Measurements from ENCODE around the gene PTPN14. TPM values are rescaled to one million over a fixed set of nuclear protein-coding genes. Genes with fewer than 3 reads are reported as not detected.

PTPN14 gene
- total and polyA plus RNA-seq, 5 donors from 2014 or later, result 0.02 to 0.10 (median 0.06) TPM; not detected in 2

DNA sequence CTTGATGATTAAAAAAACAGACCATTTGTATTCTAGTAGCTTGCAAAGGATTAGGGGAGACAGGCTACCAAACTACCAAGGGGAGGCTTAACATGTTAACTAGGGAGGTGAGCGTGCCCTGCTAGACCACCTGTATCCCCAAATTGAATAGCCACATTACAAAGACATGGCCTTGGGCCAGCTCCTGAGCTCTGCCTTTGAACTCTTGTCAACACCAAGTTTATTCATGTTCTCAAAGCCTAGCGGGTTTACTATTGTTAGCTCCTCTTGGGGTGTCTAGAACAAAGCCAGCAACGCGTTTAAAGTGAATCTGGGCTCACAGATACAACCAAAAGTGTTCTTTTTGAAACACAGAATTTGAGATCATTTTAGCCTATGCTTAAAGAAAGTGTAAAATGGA, 234.1 kb downstream of the PTPN14 start:
- H3K36me3 Mint-ChIP-seq, result peaks cover 38% of the 10 kb centered on the region
- no peaks in the 10 kb centered on the region for H3K27me3 Mint-ChIP-seq
- no peak for DNase-seq
- no peak overlapping the region for H3K27ac Mint-ChIP-seq
- H3K27me3 ChIP-seq (ENCODE audit: control insufficient read depth, insufficient read depth, low read length), result no peaks in the 10 kb centered on the region
- H3K9me3 ChIP-seq (ENCODE audit: control insufficient read depth in 2 of 2, low read length in 2 of 2), result no peaks in the 10 kb centered on the region
- no peak overlapping the region for H3K4me3 Mint-ChIP-seq
- ATAC-seq (ENCODE audit: low read depth in 2 of 2), result no peak
- H3K4me3 ChIP-seq (ENCODE audit: low read depth, low read length), result no peak overlapping the region
- peaks cover 0 to 5% (median 4%) of the 10 kb centered on the region in 4 donors for H3K4me1 Mint-ChIP-seq
- H3K9me3 Mint-ChIP-seq, result no peaks in the 10 kb centered on the region
- no peak overlapping the region for H3K27ac ChIP-seq (ENCODE audit: insufficient read depth, low read length, poor library complexity, severe bottlenecking)
- no peaks in the 10 kb centered on the region for H3K4me1 ChIP-seq (ENCODE audit: control insufficient read depth, insufficient read depth, low read length, poor library complexity, severe bottlenecking)
- H3K36me3 ChIP-seq (ENCODE audit: control insufficient read depth, insufficient read depth, low read length), result peaks cover 44% of the 10 kb centered on the region

DNA sequence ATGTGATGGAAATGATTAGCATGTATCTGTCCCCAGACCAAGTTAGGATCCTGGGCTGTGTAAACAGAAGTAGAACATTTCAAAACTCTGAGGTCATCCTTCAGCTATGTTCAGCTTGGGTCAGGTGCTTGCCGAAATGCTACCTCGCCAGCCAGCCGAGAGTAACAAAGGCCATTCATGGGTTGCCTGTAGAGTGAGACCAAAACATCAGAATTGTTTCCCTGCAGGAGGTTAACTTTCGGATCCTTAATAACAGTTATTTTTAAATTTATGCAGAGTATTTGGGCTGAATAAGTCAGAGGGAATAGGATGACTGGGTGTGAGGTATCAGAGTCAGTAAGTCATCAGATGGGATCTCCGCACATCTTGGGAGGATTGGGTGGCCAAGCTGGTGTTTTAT, 234.8 kb downstream of the PTPN14 start:
- Mint-ChIP-seq H3K4me3 (no peak overlapping the region), H3K9me3 (no peaks in the 10 kb centered on the region), H3K27ac (no peak overlapping the region), H3K4me1 (peaks cover under 1 to 7% (median 4%) of the 10 kb centered on the region in 4 donors), H3K27me3 (no peaks in the 10 kb centered on the region), H3K36me3 (peaks cover 38% of the 10 kb centered on the region)
- H3K27me3 ChIP-seq (ENCODE audit: control insufficient read depth, insufficient read depth, low read length), result no peaks in the 10 kb centered on the region
- H3K4me1 ChIP-seq (ENCODE audit: control insufficient read depth, insufficient read depth, low read length, poor library complexity, severe bottlenecking), result no peaks in the 10 kb centered on the region
- no peak overlapping the region for H3K4me3 ChIP-seq (ENCODE audit: low read depth, low read length)
- no peak overlapping the region for H3K27ac ChIP-seq (ENCODE audit: insufficient read depth, low read length, poor library complexity, severe bottlenecking)
- no peaks in the 10 kb centered on the region for H3K9me3 ChIP-seq (ENCODE audit: control insufficient read depth in 2 of 2, low read length in 2 of 2)
- peaks cover 42% of the 10 kb centered on the region for H3K36me3 ChIP-seq (ENCODE audit: control insufficient read depth, insufficient read depth, low read length)
- ATAC-seq (ENCODE audit: low read depth in 2 of 2) (no peak), DNase-seq (no peak)

DNA sequence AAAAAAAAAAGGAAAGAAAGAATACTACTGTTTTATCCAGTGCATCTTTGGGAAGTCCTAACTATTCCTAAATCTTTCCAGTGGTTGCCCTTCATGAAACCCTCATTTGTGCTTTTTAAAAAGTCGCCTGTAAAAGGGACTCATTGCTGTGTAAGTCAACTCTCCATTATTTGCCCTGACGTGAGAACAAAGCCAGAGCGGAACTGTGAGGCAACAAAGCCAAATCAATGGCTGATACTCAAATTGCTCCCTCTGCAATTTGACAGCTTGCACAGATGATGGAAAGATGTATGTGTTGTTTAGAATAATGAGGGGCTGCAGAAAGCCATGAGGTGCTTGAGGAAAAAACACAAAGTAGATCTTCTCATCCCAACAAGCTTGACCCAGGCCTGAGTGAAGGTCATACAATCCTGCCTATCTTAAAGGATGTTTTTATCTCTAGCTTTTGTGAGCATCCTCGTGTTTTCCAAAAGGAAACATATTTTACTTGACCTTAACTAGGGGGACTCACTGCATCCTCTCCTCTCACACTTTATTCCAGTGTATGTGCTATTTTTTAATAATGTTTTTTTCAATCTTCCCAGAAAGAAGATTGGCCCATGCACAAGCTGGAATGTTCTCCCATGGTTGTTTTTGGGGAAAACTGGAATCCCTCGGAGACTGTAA, 237.1 kb downstream of the PTPN14 start:
- no peak overlapping the region for H3K4me3 Mint-ChIP-seq
- Histone ChIP-seq H3K9me3 (ENCODE audit: control insufficient read depth in 2 of 2, low read length in 2 of 2) (no peaks in the 10 kb centered on the region), H3K36me3 (ENCODE audit: control insufficient read depth, insufficient read depth, low read length) (peaks cover 28% of the 10 kb centered on the region), H3K27ac (ENCODE audit: insufficient read depth, low read length, poor library complexity, severe bottlenecking) (no peak overlapping the region), H3K27me3 (ENCODE audit: control insufficient read depth, insufficient read depth, low read length) (no peaks in the 10 kb centered on the region), H3K4me3 (ENCODE audit: low read depth, low read length) (no peak overlapping the region), H3K4me1 (ENCODE audit: control insufficient read depth, insufficient read depth, low read length, poor library complexity, severe bottlenecking) (peaks cover 11% of the 10 kb centered on the region)
- no peaks in the 10 kb centered on the region for H3K9me3 Mint-ChIP-seq
- peaks cover 7 to 23% (median 16%) of the 10 kb centered on the region in 4 donors for H3K4me1 Mint-ChIP-seq
- peaks cover 29% of the 10 kb centered on the region for H3K36me3 Mint-ChIP-seq
- no peak for ATAC-seq (ENCODE audit: low read depth in 2 of 2)
- no peak for DNase-seq
- no peak overlapping the region for H3K27ac Mint-ChIP-seq
- H3K27me3 Mint-ChIP-seq, result no peaks in the 10 kb centered on the region

DNA sequence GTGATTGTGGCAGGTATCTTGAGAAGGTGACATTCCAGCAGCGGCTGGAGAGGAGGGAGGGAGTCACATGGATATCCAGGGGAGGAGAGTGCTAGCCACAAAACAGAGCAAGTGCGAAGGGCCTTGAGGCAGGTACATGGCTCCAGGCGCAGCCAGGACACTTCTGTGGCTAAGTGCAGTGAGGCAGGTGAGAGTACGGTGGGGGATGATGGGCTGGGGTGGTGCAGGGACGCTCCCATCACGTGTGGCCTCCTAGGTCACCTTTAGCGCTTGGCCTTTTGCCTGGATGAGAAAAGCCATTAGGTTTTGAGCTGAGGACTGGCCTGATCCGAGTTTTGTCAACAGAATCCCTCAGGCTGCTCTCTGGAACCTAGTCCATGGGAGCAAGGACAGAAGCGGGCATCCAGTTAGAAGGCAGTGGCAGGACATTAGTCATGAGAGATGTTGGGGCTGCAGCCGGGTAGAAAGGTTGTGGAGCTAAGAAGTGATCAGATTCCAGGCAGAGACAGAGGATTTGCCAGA, 238.8 kb downstream of the PTPN14 start:
- H3K36me3 Mint-ChIP-seq, result peaks cover 16% of the 10 kb centered on the region
- H3K4me3 Mint-ChIP-seq, result no peak overlapping the region
- Histone ChIP-seq H3K27ac (ENCODE audit: insufficient read depth, low read length, poor library complexity, severe bottlenecking) (no peak overlapping the region), H3K9me3 (ENCODE audit: control insufficient read depth in 2 of 2, low read length in 2 of 2) (no peaks in the 10 kb centered on the region), H3K4me1 (ENCODE audit: control insufficient read depth, insufficient read depth, low read length, poor library complexity, severe bottlenecking) (peaks cover 11% of the 10 kb centered on the region), H3K36me3 (ENCODE audit: control insufficient read depth, insufficient read depth, low read length) (peaks cover 20% of the 10 kb centered on the region), H3K27me3 (ENCODE audit: control insufficient read depth, insufficient read depth, low read length) (no peaks in the 10 kb centered on the region), H3K4me3 (ENCODE audit: low read depth, low read length) (no peak overlapping the region)
- no peak for ATAC-seq (ENCODE audit: low read depth in 2 of 2)
- H3K27me3 Mint-ChIP-seq, result no peaks in the 10 kb centered on the region
- H3K27ac Mint-ChIP-seq, result peak overlapping the region in 1 of 3 donors; percentile 50
- H3K4me1 Mint-ChIP-seq, result peaks cover 12 to 34% (median 27%) of the 10 kb centered on the region in 4 donors
- DNase-seq, result no peak
- H3K9me3 Mint-ChIP-seq, result no peaks in the 10 kb centered on the region

DNA sequence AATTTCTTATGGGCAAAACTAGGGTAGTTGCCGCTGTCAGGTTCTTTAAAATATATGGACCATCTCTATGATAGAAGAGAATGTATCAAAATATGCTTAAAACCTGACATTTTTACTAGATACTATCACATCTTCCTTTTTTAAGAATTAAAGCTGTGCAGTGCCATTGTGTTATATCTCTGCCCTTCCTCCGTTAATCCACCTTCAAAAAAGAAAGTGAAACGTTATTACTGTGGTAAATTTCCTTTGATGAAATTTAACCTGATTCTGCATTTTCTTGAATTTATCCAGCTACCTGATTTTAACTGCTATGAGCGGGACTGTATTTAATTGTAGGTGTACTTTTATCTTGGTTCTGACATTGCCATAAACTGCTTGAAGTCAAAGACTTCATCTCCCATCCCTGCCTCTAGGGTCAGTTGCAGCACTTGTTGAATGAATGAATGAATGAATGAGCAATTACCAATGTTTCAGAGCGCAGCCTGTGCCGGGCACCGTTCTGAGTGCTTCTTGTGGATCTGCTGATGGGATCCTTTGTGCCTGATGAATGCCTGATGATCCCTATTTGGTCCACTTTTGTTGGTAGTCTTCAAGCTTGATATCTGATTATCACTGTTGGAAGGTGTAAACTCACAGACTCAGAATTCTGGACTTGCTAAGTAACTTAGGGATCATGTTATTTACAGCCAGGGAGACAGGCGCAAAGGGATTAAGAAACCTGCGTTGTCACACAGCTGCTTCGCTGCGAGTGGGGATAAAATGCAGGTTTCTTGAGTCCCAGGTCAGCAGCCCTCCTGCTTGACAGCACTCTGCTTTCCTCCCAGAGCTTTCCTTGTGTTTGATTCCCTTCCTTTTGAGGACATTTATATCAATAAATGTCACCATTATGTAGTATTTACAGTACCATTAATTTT, 240.4 kb downstream of the PTPN14 start:
- H3K36me3 Mint-ChIP-seq, result peaks cover 10% of the 10 kb centered on the region
- H3K27me3 ChIP-seq (ENCODE audit: control insufficient read depth, insufficient read depth, low read length), result no peaks in the 10 kb centered on the region
- peak overlapping the region; percentile 37 to 66 (median 56) for H3K27ac Mint-ChIP-seq
- no peaks in the 10 kb centered on the region for H3K9me3 ChIP-seq (ENCODE audit: control insufficient read depth in 2 of 2, low read length in 2 of 2)
- H3K4me1 Mint-ChIP-seq, result peaks cover 18 to 43% (median 29%) of the 10 kb centered on the region in 4 donors
- peak overlapping the region; percentile 81 for H3K4me3 ChIP-seq (ENCODE audit: low read depth, low read length)
- H3K4me1 ChIP-seq (ENCODE audit: control insufficient read depth, insufficient read depth, low read length, poor library complexity, severe bottlenecking), result peaks cover 11% of the 10 kb centered on the region
- DNase-seq (peak in 2 of 3 donors; percentile 10 to 60), ATAC-seq (ENCODE audit: low read depth in 2 of 2) (peak in 1 of 2 donors; percentile 43)
- H3K9me3 Mint-ChIP-seq, result no peaks in the 10 kb centered on the region
- peaks cover 13% of the 10 kb centered on the region for H3K36me3 ChIP-seq (ENCODE audit: control insufficient read depth, insufficient read depth, low read length)
- no peaks in the 10 kb centered on the region for H3K27me3 Mint-ChIP-seq
- H3K4me3 Mint-ChIP-seq, result peak overlapping the region; percentile 6 to 37 (median 30)
- no peak overlapping the region for H3K27ac ChIP-seq (ENCODE audit: insufficient read depth, low read length, poor library complexity, severe bottlenecking)

DNA sequence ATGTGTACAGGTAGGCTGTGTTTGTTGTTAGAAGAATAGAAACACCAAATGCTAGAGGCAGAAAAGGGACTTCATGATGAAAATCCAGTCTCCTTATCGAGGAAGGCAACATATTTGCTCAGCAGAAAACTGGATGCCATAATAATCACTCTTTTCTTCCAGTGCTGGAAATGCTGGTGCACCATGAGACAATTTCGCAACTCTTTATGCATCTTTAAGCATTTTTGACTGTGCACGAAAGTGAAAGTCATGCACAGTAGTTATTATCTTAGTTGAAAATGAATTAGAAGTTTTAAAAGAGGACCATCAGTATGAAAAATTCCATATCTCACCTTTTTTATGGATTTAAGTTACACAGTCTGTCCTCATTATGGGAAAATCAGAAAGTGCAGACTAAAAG, 241.4 kb downstream of the PTPN14 start:
- H3K4me1 Mint-ChIP-seq, result peaks cover 18 to 43% (median 29%) of the 10 kb centered on the region in 4 donors
- no peaks in the 10 kb centered on the region for H3K27me3 Mint-ChIP-seq
- no peak overlapping the region for H3K27ac ChIP-seq (ENCODE audit: insufficient read depth, low read length, poor library complexity, severe bottlenecking)

DNA sequence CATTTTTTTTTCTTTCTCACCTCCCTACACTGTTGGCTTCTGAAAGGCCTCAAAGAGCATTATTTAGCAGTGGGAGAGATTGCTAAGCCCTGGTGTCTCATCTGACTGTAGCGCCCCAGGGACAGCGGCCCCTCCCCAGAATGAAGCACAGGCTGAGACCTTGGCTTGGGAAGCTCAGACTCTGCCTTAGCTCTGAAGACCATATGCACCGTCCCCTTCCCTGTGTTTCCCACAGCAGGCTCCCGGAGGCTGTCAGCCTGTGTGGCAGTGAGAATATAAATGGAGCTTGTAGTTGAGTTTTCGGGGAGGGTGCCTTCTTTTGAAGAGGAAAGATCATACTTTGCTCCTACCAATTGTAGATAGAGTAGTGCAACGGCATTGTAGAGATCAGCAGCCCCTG, 245.1 kb downstream of the PTPN14 start:
- DNase-seq (no peak), ATAC-seq (ENCODE audit: low read depth in 2 of 2) (no peak)
- no peaks in the 10 kb centered on the region for H3K9me3 ChIP-seq (ENCODE audit: control insufficient read depth in 2 of 2, low read length in 2 of 2)
- H3K4me1 ChIP-seq (ENCODE audit: control insufficient read depth, insufficient read depth, low read length, poor library complexity, severe bottlenecking), result peaks cover 11% of the 10 kb centered on the region
- no peaks in the 10 kb centered on the region for H3K36me3 ChIP-seq (ENCODE audit: control insufficient read depth, insufficient read depth, low read length)
- no peak overlapping the region for H3K27ac ChIP-seq (ENCODE audit: insufficient read depth, low read length, poor library complexity, severe bottlenecking)
- Mint-ChIP-seq H3K36me3 (peaks cover 10% of the 10 kb centered on the region), H3K27ac (peak overlapping the region in 1 of 3 donors; percentile 15), H3K27me3 (no peaks in the 10 kb centered on the region), H3K4me3 (no peak overlapping the region), H3K9me3 (no peaks in the 10 kb centered on the region), H3K4me1 (peaks cover 29 to 57% (median 35%) of the 10 kb centered on the region in 4 donors)
- H3K4me3 ChIP-seq (ENCODE audit: low read depth, low read length), result no peak overlapping the region
- no peaks in the 10 kb centered on the region for H3K27me3 ChIP-seq (ENCODE audit: control insufficient read depth, insufficient read depth, low read length)

More for the DNA sequence above, 241.4 kb downstream of the PTPN14 start:
- DNase-seq (peak in 1 of 3 donors; percentile 38), ATAC-seq (ENCODE audit: low read depth in 2 of 2) (no peak)
- H3K4me3 ChIP-seq (ENCODE audit: low read depth, low read length), result peak overlapping the region; percentile 81
- Mint-ChIP-seq H3K9me3 (no peaks in the 10 kb centered on the region), H3K4me3 (peak overlapping the region in 1 of 4 donors; percentile 40), H3K27ac (peak overlapping the region in 1 of 3 donors; percentile 13), H3K36me3 (peaks cover 8% of the 10 kb centered on the region)
- no peaks in the 10 kb centered on the region for H3K27me3 ChIP-seq (ENCODE audit: control insufficient read depth, insufficient read depth, low read length)
- peaks cover 11% of the 10 kb centered on the region for H3K4me1 ChIP-seq (ENCODE audit: control insufficient read depth, insufficient read depth, low read length, poor library complexity, severe bottlenecking)
- no peaks in the 10 kb centered on the region for H3K9me3 ChIP-seq (ENCODE audit: control insufficient read depth in 2 of 2, low read length in 2 of 2)
- peaks cover 7% of the 10 kb centered on the region for H3K36me3 ChIP-seq (ENCODE audit: control insufficient read depth, insufficient read depth, low read length)
